ENCODE measurements around the gene PARP8.

DNA sequence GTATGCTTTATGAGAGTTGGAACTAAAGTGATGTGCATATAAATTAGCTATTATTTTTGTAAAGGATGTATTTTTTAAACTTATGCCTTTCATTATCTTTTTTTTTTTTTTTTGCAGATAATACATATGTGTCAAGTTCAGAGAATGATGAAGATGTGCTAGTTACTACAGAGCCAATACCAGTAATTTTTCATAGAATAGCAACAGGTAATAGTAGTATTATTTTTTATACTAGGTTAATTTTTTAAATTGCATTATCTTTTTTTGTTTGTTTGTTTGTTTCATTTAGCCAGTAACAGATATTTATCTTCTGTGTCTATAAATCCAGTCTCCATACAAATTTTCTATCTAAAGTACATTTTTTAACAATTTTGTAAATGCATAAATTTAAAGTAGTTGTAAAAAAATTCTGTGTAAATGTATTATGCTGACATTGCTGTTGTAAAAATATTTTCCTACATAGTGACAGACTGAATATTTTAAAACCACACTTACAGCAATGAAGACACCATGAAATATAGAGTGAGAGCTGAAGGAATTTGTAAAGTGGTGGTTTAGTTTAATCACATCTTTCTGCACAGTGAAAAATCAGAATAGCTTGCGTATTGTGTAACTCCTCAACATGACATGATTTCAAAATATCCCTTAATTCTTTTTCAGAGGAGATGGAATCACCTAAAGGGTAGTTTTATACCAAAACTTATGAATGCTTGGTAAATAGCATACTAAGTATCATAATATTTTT lies 93.3 kb downstream of the PARP8 start:
- TF ChIP-seq SIN3A (IDR thresholded peaks at IDR 0.05; ENCODE audit: borderline replicate concordance, insufficient read depth, low read length) (no peak), POLR2AphosphoS5 (IDR thresholded peaks at IDR 0.05; ENCODE audit: low read depth, low read length) (no peak)
